B cell (primary cell): ENCODE results near the gene TNFAIP2.

Source experiments
- EZH2 ChIP-seq: IDR thresholded peaks from 2 replicates; pipeline ENCODE4 v1.6.1; 2012; ENCODE audit warnings: borderline replicate concordance, low read depth, mild to moderate bottlenecking, moderate library complexity, low read length; ENCODE audit not compliant: insufficient read depth, poor library complexity, severe bottlenecking
- TF ChIP-seq, protein P1 (sequence below): fragments of 200-600 bp; IDR thresholded peaks from one replicate; pipeline ENCODE4 v1.8.0; 2022; ENCODE audit warnings: antibody characterized with exemption, mild to moderate bottlenecking

GRCh38 chr14:103165323-103165722, 42.1 kb downstream of the TNFAIP2 start:
- TF ChIP-seq, protein P1, sequence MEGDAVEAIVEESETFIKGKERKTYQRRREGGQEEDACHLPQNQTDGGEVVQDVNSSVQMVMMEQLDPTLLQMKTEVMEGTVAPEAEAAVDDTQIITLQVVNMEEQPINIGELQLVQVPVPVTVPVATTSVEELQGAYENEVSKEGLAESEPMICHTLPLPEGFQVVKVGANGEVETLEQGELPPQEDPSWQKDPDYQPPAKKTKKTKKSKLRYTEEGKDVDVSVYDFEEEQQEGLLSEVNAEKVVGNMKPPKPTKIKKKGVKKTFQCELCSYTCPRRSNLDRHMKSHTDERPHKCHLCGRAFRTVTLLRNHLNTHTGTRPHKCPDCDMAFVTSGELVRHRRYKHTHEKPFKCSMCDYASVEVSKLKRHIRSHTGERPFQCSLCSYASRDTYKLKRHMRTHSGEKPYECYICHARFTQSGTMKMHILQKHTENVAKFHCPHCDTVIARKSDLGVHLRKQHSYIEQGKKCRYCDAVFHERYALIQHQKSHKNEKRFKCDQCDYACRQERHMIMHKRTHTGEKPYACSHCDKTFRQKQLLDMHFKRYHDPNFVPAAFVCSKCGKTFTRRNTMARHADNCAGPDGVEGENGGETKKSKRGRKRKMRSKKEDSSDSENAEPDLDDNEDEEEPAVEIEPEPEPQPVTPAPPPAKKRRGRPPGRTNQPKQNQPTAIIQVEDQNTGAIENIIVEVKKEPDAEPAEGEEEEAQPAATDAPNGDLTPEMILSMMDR = no peak
- TF ChIP-seq EZH2 = no peak
